Measurements from ENCODE around the gene NRXN3. TPM values are rescaled to one million over a fixed set of nuclear protein-coding genes. Genes with fewer than 3 reads are reported as not detected.
A peak's percentile ranks its signal among the peaks of the same experiment; 100 is the strongest.
"Not testable (repeated sequence)": the region's sequence is repeated elsewhere in the genome, so short reads cannot be mapped to it uniquely, and the experiment has no call there.

The NRXN3 gene
- total RNA-seq, 1 experiment from 2014 or later = not detected

GRCh38 chr14:78519863-78520262 is 349.7 kb downstream of the NRXN3 start:
- in situ Hi-C loops (cut with HindIII; ENCODE audit: low sequenced_read_pairs) = loop anchor here (5.0 kb wide), 1 partner anchor 77 kb away; no protein-coding TSS in a partner anchor
- DNase-seq (ENCODE audit: low spot score) = no peak

- in situ Hi-C loops (cut with HindIII; ENCODE audit: low sequenced_read_pairs) = no loop called here
- DNase-seq (ENCODE audit: low spot score) = no peak
These were observed 354.0 kb downstream of the NRXN3 start for GRCh38 chr14:78524196-78524595.

- in situ Hi-C loops (cut with HindIII; ENCODE audit: low sequenced_read_pairs) = no loop called here
- no peak for DNase-seq (ENCODE audit: low spot score)
These were observed 354.6 kb downstream of the NRXN3 start for GRCh38 chr14:78524766-78525165.

GRCh38 chr14:78530078-78530477 is 359.9 kb downstream of the NRXN3 start:
- DNase-seq (ENCODE audit: low spot score) = no peak
- in situ Hi-C loops (cut with HindIII; ENCODE audit: low sequenced_read_pairs) = no loop called here

GRCh38 chr14:78534141-78534540 is 364.0 kb downstream of the NRXN3 start:
- in situ Hi-C loops (cut with HindIII; ENCODE audit: low sequenced_read_pairs) = no loop called here
- no peak for DNase-seq (ENCODE audit: low spot score)

GRCh38 chr14:78535041-78535440 is 364.9 kb downstream of the NRXN3 start:
- DNase-seq (ENCODE audit: low spot score) = no peak
- in situ Hi-C loops (cut with HindIII; ENCODE audit: low sequenced_read_pairs) = no loop called here

GRCh38 chr14:78541788-78542187 is 371.6 kb downstream of the NRXN3 start:
- in situ Hi-C loops (cut with HindIII; ENCODE audit: low sequenced_read_pairs); DNase-seq (ENCODE audit: low spot score): not testable (repeated sequence)

GRCh38 chr14:78543433-78543832 is 373.3 kb downstream of the NRXN3 start:
- in situ Hi-C loops (cut with HindIII; ENCODE audit: low sequenced_read_pairs) = no loop called here
- DNase-seq (ENCODE audit: low spot score) = no peak

GRCh38 chr14:78561074-78561473 is 390.9 kb downstream of the NRXN3 start:
- in situ Hi-C loops (cut with HindIII; ENCODE audit: low sequenced_read_pairs) = no loop called here
- DNase-seq (ENCODE audit: low spot score) = no peak

- in situ Hi-C loops (cut with HindIII; ENCODE audit: low sequenced_read_pairs) = no loop called here
- DNase-seq (ENCODE audit: low spot score) = peak; percentile 94
These were observed 396.1 kb downstream of the NRXN3 start for GRCh38 chr14:78566026-78566858.

- in situ Hi-C loops (cut with HindIII; ENCODE audit: low sequenced_read_pairs) = no loop called here
These were observed 396.6 kb downstream of the NRXN3 start for GRCh38 chr14:78566859-78567172.

GRCh38 chr14:78567343-78567742 is 397.2 kb downstream of the NRXN3 start:
- in situ Hi-C loops (cut with HindIII; ENCODE audit: low sequenced_read_pairs) = no loop called here
- DNase-seq (ENCODE audit: low spot score) = no peak

More at GRCh38 chr14:78566859-78567172, 396.6 kb downstream of the NRXN3 start:
- DNase-seq (ENCODE audit: low spot score) = no peak

- DNase-seq (ENCODE audit: low spot score); in situ Hi-C loops (cut with HindIII; ENCODE audit: low sequenced_read_pairs): not testable (repeated sequence)
These were observed 403.6 kb downstream of the NRXN3 start for GRCh38 chr14:78573736-78574135.

GRCh38 chr14:78576437-78577166 is 406.4 kb downstream of the NRXN3 start:
- in situ Hi-C loops (cut with HindIII; ENCODE audit: low sequenced_read_pairs) = no loop called here
- no peak for DNase-seq (ENCODE audit: low spot score)

GRCh38 chr14:78581229-78581628 is 411.1 kb downstream of the NRXN3 start:
- in situ Hi-C loops (cut with HindIII; ENCODE audit: low sequenced_read_pairs) = no loop called here
- DNase-seq (ENCODE audit: low spot score) = no peak

GRCh38 chr14:78586681-78587080 is 416.5 kb downstream of the NRXN3 start:
- in situ Hi-C loops (cut with HindIII; ENCODE audit: low sequenced_read_pairs) = no loop called here
- DNase-seq (ENCODE audit: low spot score) = no peak

GRCh38 chr14:78588906-78589305 is 418.7 kb downstream of the NRXN3 start:
- in situ Hi-C loops (cut with HindIII; ENCODE audit: low sequenced_read_pairs) = no loop called here

GRCh38 chr14:78592616-78593219 is 422.5 kb downstream of the NRXN3 start:
- no peak for DNase-seq (ENCODE audit: low spot score)

More at GRCh38 chr14:78588906-78589305, 418.7 kb downstream of the NRXN3 start:
- DNase-seq (ENCODE audit: low spot score) = peak; percentile 31

GRCh38 chr14:78593949-78594348 is 423.8 kb downstream of the NRXN3 start:
- DNase-seq (ENCODE audit: low spot score) = peak; percentile 62
- in situ Hi-C loops (cut with HindIII; ENCODE audit: low sequenced_read_pairs) = no loop called here

More at GRCh38 chr14:78592616-78593219, 422.5 kb downstream of the NRXN3 start:
- in situ Hi-C loops (cut with HindIII; ENCODE audit: low sequenced_read_pairs) = no loop called here

- no peak for DNase-seq (ENCODE audit: low spot score)
These were observed 425.6 kb downstream of the NRXN3 start for GRCh38 chr14:78595797-78596196.

More at GRCh38 chr14:78595797-78596196, 425.6 kb downstream of the NRXN3 start:
- in situ Hi-C loops (cut with HindIII; ENCODE audit: low sequenced_read_pairs) = loop anchor here (5.0 kb wide), 1 partner anchor 78 kb away; no protein-coding TSS in a partner anchor

Measured in G401 (cell line).